LNCaP clone FGC (cell line): ENCODE data around the gene NPL.

Source experiments
- DNase-seq: peaks from one replicate; pipeline ENCODE4 v3.0.0-alpha.2; 2011; ENCODE audit warnings: low read depth
- H3K4me3 ChIP-seq: 2 replicates; pipeline ENCODE4 v1.5.1; 2011; ENCODE audit warnings: mild to moderate bottlenecking, low read depth, low read length, control low read depth
- CTCF ChIP-seq: IDR thresholded peaks from 2 replicates; pipeline ENCODE4 v1.5.1; 2012; ENCODE audit warnings: mild to moderate bottlenecking; ENCODE audit not compliant: control insufficient read depth, insufficient read depth; ENCODE audit errors: extremely low read depth

The NPL gene

GRCh38 chr1:182872881-182873280 is 83.3 kb downstream of the NPL start:
- H3K4me3 ChIP-seq, result no peak overlapping the region
- no peak for TF ChIP-seq CTCF
- DNase-seq, result no peak

- no peak overlapping the region for H3K4me3 ChIP-seq
- no peak for DNase-seq
- no peak for TF ChIP-seq CTCF
These were observed 86.3 kb downstream of the NPL start for GRCh38 chr1:182875889-182876288.

GRCh38 chr1:182877331-182877730 is 87.8 kb downstream of the NPL start:
- DNase-seq, result no peak
- TF ChIP-seq CTCF, result no peak
- H3K4me3 ChIP-seq, result no peak overlapping the region

- TF ChIP-seq CTCF, result no peak
- no peak overlapping the region for H3K4me3 ChIP-seq
- DNase-seq, result no peak
These were observed 88.3 kb downstream of the NPL start for GRCh38 chr1:182877842-182878241.
